ENCODE measurements around the gene SLC41A1.
A peak's percentile ranks its signal among the peaks of the same experiment; 100 is the strongest.

GRCh38 chr1:205858141-205858961 is 45.4 kb upstream of the SLC41A1 start:
- TF ChIP-seq, protein P1, sequence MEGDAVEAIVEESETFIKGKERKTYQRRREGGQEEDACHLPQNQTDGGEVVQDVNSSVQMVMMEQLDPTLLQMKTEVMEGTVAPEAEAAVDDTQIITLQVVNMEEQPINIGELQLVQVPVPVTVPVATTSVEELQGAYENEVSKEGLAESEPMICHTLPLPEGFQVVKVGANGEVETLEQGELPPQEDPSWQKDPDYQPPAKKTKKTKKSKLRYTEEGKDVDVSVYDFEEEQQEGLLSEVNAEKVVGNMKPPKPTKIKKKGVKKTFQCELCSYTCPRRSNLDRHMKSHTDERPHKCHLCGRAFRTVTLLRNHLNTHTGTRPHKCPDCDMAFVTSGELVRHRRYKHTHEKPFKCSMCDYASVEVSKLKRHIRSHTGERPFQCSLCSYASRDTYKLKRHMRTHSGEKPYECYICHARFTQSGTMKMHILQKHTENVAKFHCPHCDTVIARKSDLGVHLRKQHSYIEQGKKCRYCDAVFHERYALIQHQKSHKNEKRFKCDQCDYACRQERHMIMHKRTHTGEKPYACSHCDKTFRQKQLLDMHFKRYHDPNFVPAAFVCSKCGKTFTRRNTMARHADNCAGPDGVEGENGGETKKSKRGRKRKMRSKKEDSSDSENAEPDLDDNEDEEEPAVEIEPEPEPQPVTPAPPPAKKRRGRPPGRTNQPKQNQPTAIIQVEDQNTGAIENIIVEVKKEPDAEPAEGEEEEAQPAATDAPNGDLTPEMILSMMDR (IDR thresholded peaks at IDR 0.05) = peak in 3 of 4 donors; percentile 15 to 29 (median 16)
- no peak for TF ChIP-seq POLR2A (IDR thresholded peaks at IDR 0.05)
